ENCODE results near the gene C4BPB.

The C4BPB gene

GRCh38 chr1:207088161-207088560, 499 bp upstream of the C4BPB start:
- DNase-seq: no peak

- no peak for DNase-seq
Measured at GRCh38 chr1:207089627-207090355, 1.1 kb downstream of the C4BPB start.

DNA sequence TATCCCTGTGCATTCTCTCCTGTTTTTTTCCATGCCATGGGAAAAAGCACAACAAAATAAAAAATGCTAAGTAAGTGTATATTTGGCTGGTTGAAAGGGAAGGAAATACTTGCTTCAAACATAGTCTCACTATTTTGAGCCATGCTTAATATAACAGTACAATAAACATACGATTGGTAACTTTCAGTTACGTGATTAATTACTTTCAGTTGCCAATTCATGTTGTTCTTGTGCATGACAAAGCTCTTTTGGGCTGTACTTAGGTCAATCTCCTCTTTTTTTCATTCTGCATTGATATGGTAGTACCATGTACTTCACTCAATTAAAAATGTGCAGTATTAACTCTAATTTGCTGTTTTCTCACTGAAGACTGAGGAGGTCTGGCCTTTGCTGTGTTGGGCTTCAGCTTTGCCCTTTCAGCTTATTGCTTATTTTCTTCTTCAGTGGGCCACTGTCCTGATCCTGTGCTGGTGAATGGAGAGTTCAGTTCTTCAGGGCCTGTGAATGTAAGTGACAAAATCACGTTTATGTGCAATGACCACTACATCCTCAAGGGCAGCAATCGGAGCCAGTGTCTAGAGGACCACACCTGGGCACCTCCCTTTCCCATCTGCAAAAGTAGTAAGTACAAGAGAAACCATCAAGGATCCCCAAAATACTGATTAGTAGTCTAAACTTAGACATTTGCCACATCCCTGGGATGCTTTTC, 2.7 kb downstream of the C4BPB start:
- no peak for DNase-seq

- DNase-seq: no peak
Measured at GRCh38 chr1:207093944-207094343, 5.3 kb downstream of the C4BPB start.

DNA sequence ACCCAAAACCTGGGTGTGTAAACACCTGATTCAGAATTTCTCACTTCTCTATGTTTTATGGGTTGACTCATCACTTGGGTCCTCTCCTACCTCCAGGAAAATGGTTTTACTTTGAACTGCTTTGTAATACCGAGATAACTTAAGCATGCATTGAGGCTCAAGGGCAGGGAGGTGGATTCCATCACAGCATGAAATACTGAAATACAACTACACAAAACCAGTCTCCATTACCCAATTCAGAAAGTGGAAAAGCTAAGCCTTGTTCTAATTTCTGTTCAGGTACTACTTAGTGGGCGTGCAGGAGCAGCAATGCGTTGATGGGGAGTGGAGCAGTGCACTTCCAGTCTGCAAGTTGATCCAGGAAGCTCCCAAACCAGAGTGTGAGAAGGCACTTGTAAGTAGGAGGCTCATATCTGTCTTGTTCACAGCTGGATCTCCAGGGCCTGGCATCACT, 9.2 kb downstream of the C4BPB start:
- no peak for DNase-seq

DNA sequence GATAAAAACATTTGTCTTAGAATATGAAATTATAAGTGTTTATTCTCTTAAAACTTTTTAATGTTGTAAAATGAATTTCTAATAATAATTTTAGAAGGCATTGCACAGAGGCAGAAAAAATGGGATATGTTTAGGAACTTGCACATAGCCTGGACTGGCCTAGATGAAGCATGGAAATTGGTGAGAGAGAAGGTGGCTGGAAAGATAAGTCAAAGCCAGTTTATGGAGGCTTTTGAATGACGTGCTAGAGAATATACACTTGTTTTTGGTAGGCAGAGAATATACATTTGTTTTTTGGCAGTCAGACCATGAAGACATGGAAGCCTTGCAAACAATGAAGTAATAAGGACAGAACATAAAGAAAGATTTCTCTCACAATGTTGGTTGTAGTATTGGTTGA, 13.1 kb downstream of the C4BPB start:
- DNase-seq: no peak

GRCh38 chr1:207102146-207102545, 13.5 kb downstream of the C4BPB start:
- DNase-seq: no peak

GRCh38 chr1:207102659-207103058, 14.0 kb downstream of the C4BPB start:
- no peak for DNase-seq

GRCh38 chr1:207103892-207104373, 15.3 kb downstream of the C4BPB start, which contains the start of gene C4BPA:
C4BPA (plus strand) TSS chr1:207104233; CDS start chr1:207113026, 8,793 bp downstream.
- DNase-seq: no peak

DNA sequence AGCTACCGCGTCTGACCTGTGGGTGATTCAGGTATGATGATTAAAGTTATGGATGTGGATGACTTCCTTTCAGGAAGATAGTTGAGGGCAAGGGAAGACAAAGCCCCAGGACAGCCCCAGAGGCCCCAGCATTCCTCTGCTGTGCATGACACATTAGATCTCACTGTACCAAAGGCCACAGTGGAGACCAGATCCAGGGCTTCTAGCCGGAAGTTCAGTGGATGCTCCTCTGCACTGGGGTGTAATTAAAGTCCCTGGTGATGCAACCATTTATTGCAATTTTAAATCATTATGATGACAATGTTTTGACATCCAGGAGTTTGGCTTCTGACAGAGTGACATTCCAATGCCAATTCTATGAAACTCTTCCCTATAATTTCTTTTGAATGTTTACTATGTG, 20.3 kb downstream of the C4BPB start:
- DNase-seq: no peak

- DNase-seq: no peak
Measured at GRCh38 chr1:207112616-207113296, 24.1 kb downstream of the C4BPB start.

GRCh38 chr1:207115269-207115668, 26.6 kb downstream of the C4BPB start:
- DNase-seq: no peak

GRCh38 chr1:207124389-207124788, 35.7 kb downstream of the C4BPB start:
- no peak for DNase-seq

DNA sequence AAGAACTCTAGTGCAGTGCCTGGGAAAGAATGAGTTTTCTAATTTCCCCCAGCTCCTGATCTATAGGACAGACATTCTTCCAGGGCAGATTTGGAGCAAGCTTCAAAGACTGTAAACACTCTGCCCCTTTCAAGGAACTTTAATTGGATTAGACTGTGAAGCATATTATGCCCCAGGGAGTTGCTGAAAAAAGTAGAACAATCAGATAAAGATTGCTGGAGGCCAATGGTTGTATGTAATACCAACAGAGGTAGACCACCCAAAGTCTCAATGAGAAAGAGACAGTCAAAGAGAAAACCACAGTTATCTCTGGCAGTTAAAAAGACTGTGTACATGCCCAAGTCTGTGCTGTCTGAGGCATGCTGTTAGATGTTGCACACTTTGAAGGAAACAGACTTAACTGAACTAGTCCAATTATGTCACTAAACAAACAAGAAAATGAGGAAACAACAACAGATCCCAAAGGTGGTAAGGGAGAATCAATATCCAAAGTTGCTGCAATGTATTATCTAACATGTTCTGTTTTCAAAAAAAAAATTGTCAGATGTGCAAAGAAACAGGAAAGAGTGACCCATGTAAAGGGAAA, 39.8 kb downstream of the C4BPB start:
- no peak for DNase-seq

GRCh38 chr1:207129053-207129452, 40.4 kb downstream of the C4BPB start:
- no peak for DNase-seq

GRCh38 chr1:207130252-207131036, 41.8 kb downstream of the C4BPB start:
- no peak for DNase-seq

DNA sequence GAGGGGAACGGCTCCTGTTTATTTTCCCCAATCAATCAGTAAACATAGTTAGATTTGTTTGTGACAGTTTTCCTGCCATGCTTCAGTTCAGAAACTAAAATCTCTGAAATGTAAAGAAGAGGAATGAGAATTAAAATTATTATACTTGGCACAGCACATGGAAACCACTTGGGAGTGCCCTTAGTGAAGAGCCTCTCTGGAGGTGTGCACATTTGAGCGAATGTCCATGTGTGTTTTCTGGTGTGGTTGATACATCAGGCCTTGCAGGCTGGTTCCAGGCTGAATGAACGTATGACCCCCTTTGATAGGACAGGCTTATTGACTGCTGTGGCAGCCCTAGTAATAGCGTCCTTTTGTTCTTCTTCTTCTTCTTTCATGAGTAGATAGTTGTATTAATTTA, 42.5 kb downstream of the C4BPB start:
- DNase-seq: no peak

DNA sequence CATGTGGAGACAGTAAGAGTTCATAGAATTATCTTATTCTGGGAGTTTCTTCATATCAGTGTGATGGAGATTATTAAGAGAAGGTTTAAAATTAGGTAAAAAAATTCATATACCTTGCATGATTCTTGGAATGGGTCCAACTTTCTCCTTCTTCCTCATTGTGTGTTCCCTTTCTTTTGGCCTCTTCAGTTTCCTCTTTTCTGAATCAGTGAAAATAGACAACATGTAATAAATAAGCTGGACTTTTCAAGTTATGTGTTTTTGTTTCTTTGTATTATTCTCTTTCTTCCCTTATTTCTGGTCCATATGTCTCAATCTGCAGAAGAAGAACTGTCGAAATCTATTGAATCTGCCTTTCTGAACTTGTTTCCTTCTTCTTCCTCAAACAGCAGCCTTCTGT, 45.9 kb downstream of the C4BPB start:
- no peak for DNase-seq

- no peak for DNase-seq
Measured at GRCh38 chr1:207139616-207140015, 51.0 kb downstream of the C4BPB start.

DNA sequence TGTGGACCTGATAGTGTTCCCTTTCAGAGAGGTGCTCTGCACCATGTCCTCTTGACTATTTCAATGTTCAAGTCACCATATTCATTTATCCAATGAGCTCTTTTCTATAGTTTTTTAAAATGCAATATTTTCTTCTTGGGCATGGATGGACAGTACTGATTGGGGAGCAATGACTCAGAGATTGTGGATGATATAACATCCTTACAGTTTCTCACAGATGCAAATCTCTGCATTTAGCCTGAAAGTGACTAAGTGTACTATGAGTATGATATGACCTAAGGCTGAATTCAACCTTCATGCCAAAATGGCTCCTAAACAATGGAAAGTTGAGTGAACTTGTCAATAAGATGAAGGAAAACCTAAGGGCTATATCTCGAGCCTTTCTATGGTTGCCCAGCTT, 51.9 kb downstream of the C4BPB start:
- DNase-seq: no peak

DNA sequence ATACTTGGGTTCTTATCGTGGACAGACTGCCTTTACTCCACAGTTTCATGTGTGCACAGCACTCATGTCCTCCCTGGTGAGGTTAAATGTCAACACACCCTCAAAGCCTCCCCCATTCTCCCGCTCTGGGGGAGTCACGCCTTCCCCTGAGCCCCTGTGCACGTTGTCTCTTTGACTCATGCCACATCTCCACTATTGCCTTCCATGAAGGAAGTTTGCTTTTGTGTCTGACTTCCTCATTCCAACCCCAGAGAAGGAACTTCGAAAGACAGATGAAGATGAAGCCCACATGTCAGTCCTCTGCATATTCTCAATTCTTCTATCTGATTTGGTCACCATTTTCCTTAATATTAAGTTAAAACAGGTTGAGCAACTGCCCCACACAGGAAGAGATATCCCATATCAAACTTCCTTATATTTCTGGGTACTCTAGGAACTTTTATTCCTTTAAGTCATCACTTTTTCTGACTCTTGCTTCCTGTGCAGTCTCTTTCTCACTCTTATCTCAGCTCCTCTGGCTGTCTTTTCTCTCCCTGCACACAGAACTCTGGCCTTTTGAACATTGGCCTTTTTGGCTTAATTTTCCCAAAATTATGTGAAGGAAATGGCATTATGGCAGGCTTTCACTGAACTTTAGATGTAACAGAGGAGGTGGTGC, 56.9 kb downstream of the C4BPB start:
- DNase-seq: no peak
